H9 (cell line): ENCODE measurements around the gene CHST15. TPM values are rescaled to one million over a fixed set of nuclear protein-coding genes. Genes with fewer than 3 reads are reported as not detected.

Source experiments
- DNase-seq: peaks from one replicate; pipeline ENCODE4 v3.0.0-alpha.2; 2017
- H2AFZ ChIP-seq: one replicate; pipeline ENCODE4 v1.6.1; 2013; ENCODE audit warnings: mild to moderate bottlenecking, low read length, control low read depth, moderate library complexity
- H2AK5ac ChIP-seq: 2 replicates; pipeline ENCODE4 v1.6.1; 2013; ENCODE audit warnings: low read length, control low read depth, mixed read lengths; ENCODE audit not compliant: insufficient read length
- H2BK120ac ChIP-seq: one replicate; pipeline ENCODE4 v1.6.1; 2013; ENCODE audit warnings: low read depth, mild to moderate bottlenecking, low read length, control low read depth, inconsistent platforms; ENCODE audit not compliant: poor library complexity, severe bottlenecking
- H2BK12ac ChIP-seq: 2 replicates; pipeline ENCODE4 v1.6.1; 2013; ENCODE audit warnings: low read length, control low read depth, mixed read lengths, low read depth; ENCODE audit not compliant: insufficient read length
- H2BK15ac ChIP-seq: 2 replicates; pipeline ENCODE4 v1.6.1; 2013; ENCODE audit warnings: low read depth, low read length, control low read depth
- H2BK20ac ChIP-seq: one replicate; pipeline ENCODE4 v1.6.1; 2013; ENCODE audit warnings: low read depth, mild to moderate bottlenecking, low read length, control low read depth, inconsistent platforms; ENCODE audit not compliant: poor library complexity, severe bottlenecking
- H2BK5ac ChIP-seq: 2 replicates; pipeline ENCODE4 v1.6.1; 2013; ENCODE audit warnings: low read length, control low read depth, mixed read lengths; ENCODE audit not compliant: insufficient read length
- H3K14ac ChIP-seq: 2 replicates; pipeline ENCODE4 v1.6.1; 2013; ENCODE audit warnings: low read length, control low read depth; ENCODE audit not compliant: insufficient read depth
- H3K18ac ChIP-seq: 2 replicates; pipeline ENCODE4 v1.6.1; 2013; ENCODE audit warnings: low read depth, mild to moderate bottlenecking, mixed read lengths, low read length, control low read depth; ENCODE audit not compliant: insufficient read length
- H3K23ac ChIP-seq: 2 replicates; pipeline ENCODE4 v1.6.1; 2013; ENCODE audit warnings: low read length, control low read depth, mixed read lengths, low read depth; ENCODE audit not compliant: insufficient read length
- H3K23me2 ChIP-seq: 2 replicates; pipeline ENCODE4 v1.6.1; 2013; ENCODE audit warnings: low read depth, mild to moderate bottlenecking, mixed read lengths, low read length, control low read depth; ENCODE audit not compliant: insufficient read length, poor library complexity, severe bottlenecking
- H3K27ac ChIP-seq: 2 replicates; pipeline ENCODE4 v1.5.1; 2013; ENCODE audit warnings: low read length, control low read depth, mixed read lengths, low read depth; ENCODE audit not compliant: insufficient read length
- H3K27me3 ChIP-seq: 2 replicates; pipeline ENCODE4 v1.6.1; 2013; ENCODE audit warnings: low read length, control low read depth, inconsistent platforms; ENCODE audit not compliant: insufficient read depth
- H3K4ac ChIP-seq: 2 replicates; pipeline ENCODE4 v1.6.1; 2013; ENCODE audit warnings: low read depth, mild to moderate bottlenecking, control low read depth, inconsistent platforms, low read length, moderate library complexity
- H3K4me1 ChIP-seq: 2 replicates; pipeline ENCODE4 v1.6.1; 2013; ENCODE audit warnings: low read length, control low read depth, inconsistent platforms; ENCODE audit not compliant: insufficient read depth
- H3K4me2 ChIP-seq: 2 replicates; pipeline ENCODE4 v1.6.1; 2013; ENCODE audit warnings: low read length, control low read depth, mixed read lengths; ENCODE audit not compliant: insufficient read length, insufficient read depth
- H3K56ac ChIP-seq: 2 replicates; pipeline ENCODE4 v1.6.1; 2013; ENCODE audit warnings: low read depth, mild to moderate bottlenecking, mixed read lengths, low read length, control low read depth; ENCODE audit not compliant: insufficient read length
- H3K79me1 ChIP-seq: 2 replicates; pipeline ENCODE4 v1.6.1; 2013; ENCODE audit warnings: low read depth, mild to moderate bottlenecking, moderate library complexity, low read length, control low read depth, inconsistent platforms; ENCODE audit not compliant: insufficient read depth, poor library complexity, severe bottlenecking
- H3K79me2 ChIP-seq: 2 replicates; pipeline ENCODE4 v1.6.1; 2013; ENCODE audit warnings: low read length, control low read depth, inconsistent platforms; ENCODE audit not compliant: insufficient read depth
- H3K9ac ChIP-seq: 2 replicates; pipeline ENCODE4 v1.6.1; 2013; ENCODE audit warnings: low read length, control low read depth, mixed read lengths; ENCODE audit not compliant: insufficient read length; ENCODE audit errors: extremely low read depth
- H3K9me3 ChIP-seq: one replicate; pipeline ENCODE4 v1.6.1; 2013; ENCODE audit warnings: low read depth, low read length, inconsistent platforms; ENCODE audit not compliant: control insufficient read depth
- H3T11ph ChIP-seq: one replicate; pipeline ENCODE4 v1.6.1; 2013; ENCODE audit warnings: mild to moderate bottlenecking, low read length, control low read depth, inconsistent platforms
- H4K20me1 ChIP-seq: one replicate; pipeline ENCODE4 v1.6.1; 2013; ENCODE audit not compliant: control insufficient read depth, insufficient read length, insufficient read depth
- H4K5ac ChIP-seq: 2 replicates; pipeline ENCODE4 v1.6.1; 2013; ENCODE audit warnings: low read depth, mild to moderate bottlenecking, mixed read lengths, low read length, control low read depth; ENCODE audit not compliant: insufficient read length
- H4K8ac ChIP-seq: replicated peaks from 2 replicates; pipeline ENCODE4 v1.6.1; 2013; ENCODE audit warnings: low read length, control low read depth, mixed read lengths, low read depth; ENCODE audit not compliant: insufficient read length
- H4K91ac ChIP-seq: 2 replicates; pipeline ENCODE4 v1.6.1; 2013; ENCODE audit warnings: low read depth, mild to moderate bottlenecking, moderate library complexity, mixed read lengths, low read length, control low read depth; ENCODE audit not compliant: insufficient read length
- H3K27ac Mint-ChIP-seq, 3 experiments: 2 replicates in 2 of 3; 3 replicates in 1 of 3; pipeline ENCODE4 v1.8.0; 2020 to 2021; ENCODE audit warnings: mixed read lengths in 3 of 3, mild to moderate bottlenecking in 1 of 3, moderate library complexity in 1 of 3
- H3K27me3 Mint-ChIP-seq: 2 replicates; pipeline ENCODE4 v1.8.0; 2021; ENCODE audit warnings: low read depth, mild to moderate bottlenecking, moderate library complexity, mixed read lengths
- H3K36me3 Mint-ChIP-seq, 3 experiments: 2 replicates in 2 of 3; 3 replicates in 1 of 3; pipeline ENCODE4 v1.8.0; 2020 to 2021; ENCODE audit warnings: low read depth in 3 of 3, mixed read lengths in 3 of 3; ENCODE audit not compliant: insufficient read depth in 1 of 3
- H3K4me1 Mint-ChIP-seq, 2 experiments: 2 replicates each; pipeline ENCODE4 v1.8.0; 2020; ENCODE audit warnings: mixed read lengths in 2 of 2
- H3K4me3 Mint-ChIP-seq, 2 experiments: 2 replicates in 1 of 2; 3 replicates in 1 of 2; pipeline ENCODE4 v1.8.0; 2020 to 2021; ENCODE audit warnings: mild to moderate bottlenecking in 2 of 2, mixed read lengths in 2 of 2, moderate library complexity in 1 of 2
- H3K9me3 Mint-ChIP-seq, 2 experiments: 2 replicates in 1 of 2; 3 replicates in 1 of 2; pipeline ENCODE4 v1.8.0; 2020; ENCODE audit warnings: mild to moderate bottlenecking in 2 of 2, mixed read lengths in 2 of 2, moderate library complexity in 1 of 2
- CTCF ChIP-seq: fragments of 200-600 bp; sonication (generic); conservative IDR thresholded peaks from 3 replicates; pipeline ENCODE4 v1.8.0; 2021; ENCODE audit warnings: antibody characterized with exemption, mild to moderate bottlenecking
- WGBS: extraction: QIAGEN DNeasy Blood & Tissue Kit; methylation state at CpG from one replicate; pipeline ENCODE4 v1.1.7; 2013; ENCODE audit warnings: missing lambda C conversion rate, low lambda C conversion rate, mixed read lengths; ENCODE audit not compliant: insufficient read length; ENCODE audit errors: extremely low coverage; 5-methylcytosine and 5-hydroxymethylcytosine counted together
- total RNA-seq: library from RNA; stranded (reverse); gene quantifications from 2 replicates; pipeline ENCODE4 v1.2.1, GENCODE V29; 2021

CHST15 gene
- total RNA-seq, 1 experiment from 2014 or later = 8.7 TPM

GRCh38 chr10:124049484-124049883 lies 43.9 kb downstream of the CHST15 start:
- Mint-ChIP-seq H3K27ac (no peak overlapping the region), H3K27me3 (peaks cover 1% of the 10 kb centered on the region; the same call in 1 of the 2 replicates), H3K4me1 (peaks cover 23 to 25% of the 10 kb centered on the region in 2 experiments), H3K4me3 (no peak overlapping the region), H3K36me3 (peaks cover 0 to 2% (median 2%) of the 10 kb centered on the region in 3 experiments; a peak in 3 of 7 replicates), H3K9me3 (no peaks in the 10 kb centered on the region; a peak in 2 of 5 replicates)
- Histone ChIP-seq H2BK5ac (no peak overlapping the region), H2AK5ac (no peak overlapping the region), H4K20me1 (no peaks in the 10 kb centered on the region), H2BK20ac (no peak overlapping the region), H3K9ac (no peak overlapping the region), H3K56ac (no peak overlapping the region), H3K27ac (no peak overlapping the region), H2BK120ac (no peak overlapping the region), H4K8ac (no peak overlapping the region), H3K4ac (no peak overlapping the region), H3K9me3 (no peaks in the 10 kb centered on the region), H4K91ac (no peak overlapping the region), H2AFZ (no peak overlapping the region), H3K79me2 (no peaks in the 10 kb centered on the region), H3K14ac (no peak overlapping the region), H2BK15ac (no peak overlapping the region), H3K23me2 (no peaks in the 10 kb centered on the region), H3K79me1 (no peaks in the 10 kb centered on the region), H3K18ac (no peak overlapping the region), H4K5ac (no peak overlapping the region), H3K27me3 (no peaks in the 10 kb centered on the region), H3K4me2 (no peak overlapping the region), H3T11ph (no peak overlapping the region), H3K23ac (no peak overlapping the region), H2BK12ac (no peak overlapping the region), H3K4me1 (peaks cover 5% of the 10 kb centered on the region; the same call in 1 of the 2 replicates)
- DNase-seq = no peak
- TF ChIP-seq CTCF = no peak
- whole genome bisulfite sequencing = no CpG with 5 or more reads among the region's 5 CpGs
